DOHH2 (cell line): ENCODE results near the gene MIEN1.

Experiments
- H3F3A ChIP-seq: fragments of 200-600 bp; sonication (generic), shearing (Covaris generic); 2 replicates; pipeline ENCODE4 v1.6.0; 2016; ENCODE audit warnings: antibody characterized with exemption, mild to moderate bottlenecking; ENCODE audit not compliant: control insufficient read depth, insufficient read depth
- H3K27ac ChIP-seq: fragments of 200-600 bp; sonication (generic); 2 replicates; pipeline ENCODE4 v1.5.1; 2014; ENCODE audit warnings: low read depth, mild to moderate bottlenecking, low read length, moderate library complexity
- H3K27me3 ChIP-seq: fragments of 200-600 bp; sonication (generic); 2 replicates; pipeline ENCODE4 v1.6.1; 2014; ENCODE audit warnings: mild to moderate bottlenecking, low read length, mixed read lengths; ENCODE audit not compliant: control insufficient read depth
- H3K36me3 ChIP-seq: fragments of 200-600 bp; sonication (generic); 2 replicates; pipeline ENCODE4 v1.6.1; 2014; ENCODE audit warnings: mild to moderate bottlenecking, low read length, moderate library complexity, mixed read lengths; ENCODE audit not compliant: control insufficient read depth
- H3K4me1 ChIP-seq: fragments of 200-600 bp; sonication (generic); 2 replicates; pipeline ENCODE4 v1.6.1; 2014; ENCODE audit warnings: mild to moderate bottlenecking, low read length, mixed read lengths; ENCODE audit not compliant: control insufficient read depth
- H3K4me2 ChIP-seq: fragments of 200-600 bp; sonication (generic); 2 replicates; pipeline ENCODE4 v1.6.0; 2014; ENCODE audit warnings: mild to moderate bottlenecking, low read length, moderate library complexity
- H3K4me3 ChIP-seq: fragments of 200-600 bp; sonication (generic); 2 replicates; pipeline ENCODE4 v1.5.1; 2014; ENCODE audit warnings: mild to moderate bottlenecking, low read length, mixed read lengths
- H3K79me2 ChIP-seq: fragments of 200-600 bp; sonication (generic); 2 replicates; pipeline ENCODE4 v1.6.1; 2014; ENCODE audit warnings: mild to moderate bottlenecking, low read length, mixed read lengths; ENCODE audit not compliant: control insufficient read depth
- H3K9me2 ChIP-seq: fragments of 200-600 bp; sonication (generic); replicated peaks from 2 replicates; pipeline ENCODE4 v1.6.1; 2014; ENCODE audit warnings: mild to moderate bottlenecking, low read length, mixed read lengths; ENCODE audit not compliant: control insufficient read depth
- H3K9me3 ChIP-seq: fragments of 200-600 bp; sonication (generic); 2 replicates; pipeline ENCODE4 v1.6.1; 2014; ENCODE audit warnings: antibody characterized with exemption, low read length, mixed read lengths; ENCODE audit not compliant: control insufficient read depth, insufficient read depth
- H4K20me1 ChIP-seq: fragments of 200-600 bp; sonication (generic); 2 replicates; pipeline ENCODE4 v1.6.0; 2014; ENCODE audit warnings: low read depth, mild to moderate bottlenecking, antibody characterized with exemption, low read length, moderate library complexity; ENCODE audit not compliant: control insufficient read depth, insufficient read depth
- EZH2phosphoT487 ChIP-seq: fragments of 200-600 bp; sonication (generic); IDR thresholded peaks from 2 replicates; pipeline ENCODE4 v1.6.1; 2017; ENCODE audit warnings: borderline replicate concordance, mild to moderate bottlenecking, antibody characterized with exemption, low read length, moderate library complexity, mixed read lengths
- TF ChIP-seq, protein P1 (sequence below): fragments of 200-600 bp; sonication (generic); IDR thresholded peaks from one replicate; pipeline ENCODE4 v1.5.1; 2014; ENCODE audit warnings: antibody characterized with exemption, mild to moderate bottlenecking, low read depth, low read length; ENCODE audit not compliant: poor library complexity, severe bottlenecking

MIEN1 gene

DNA sequence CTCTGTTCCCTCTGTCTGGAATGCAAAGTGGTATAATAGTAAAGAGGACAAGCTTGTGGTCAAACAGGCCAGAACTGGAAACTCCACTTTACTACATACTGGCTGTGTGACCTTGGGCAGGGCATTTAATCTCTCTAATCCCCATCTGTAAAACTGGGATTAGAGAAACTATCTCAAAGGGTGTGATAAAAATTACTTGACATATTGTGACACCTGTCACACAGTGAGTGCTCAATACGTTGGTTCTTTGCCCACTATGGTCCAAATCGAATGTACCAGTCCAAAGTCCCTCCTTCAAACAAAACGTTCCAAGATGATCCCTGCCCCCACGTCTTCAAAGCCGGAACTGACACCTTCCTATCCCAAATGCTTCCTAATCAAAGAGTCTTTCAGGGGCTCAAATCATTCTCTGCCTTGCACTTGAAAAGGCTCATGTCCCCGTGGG lies 43.2 kb downstream of the MIEN1 start:
- H3K36me3 ChIP-seq = no peaks in the 10 kb centered on the region
- TF ChIP-seq, protein P1, sequence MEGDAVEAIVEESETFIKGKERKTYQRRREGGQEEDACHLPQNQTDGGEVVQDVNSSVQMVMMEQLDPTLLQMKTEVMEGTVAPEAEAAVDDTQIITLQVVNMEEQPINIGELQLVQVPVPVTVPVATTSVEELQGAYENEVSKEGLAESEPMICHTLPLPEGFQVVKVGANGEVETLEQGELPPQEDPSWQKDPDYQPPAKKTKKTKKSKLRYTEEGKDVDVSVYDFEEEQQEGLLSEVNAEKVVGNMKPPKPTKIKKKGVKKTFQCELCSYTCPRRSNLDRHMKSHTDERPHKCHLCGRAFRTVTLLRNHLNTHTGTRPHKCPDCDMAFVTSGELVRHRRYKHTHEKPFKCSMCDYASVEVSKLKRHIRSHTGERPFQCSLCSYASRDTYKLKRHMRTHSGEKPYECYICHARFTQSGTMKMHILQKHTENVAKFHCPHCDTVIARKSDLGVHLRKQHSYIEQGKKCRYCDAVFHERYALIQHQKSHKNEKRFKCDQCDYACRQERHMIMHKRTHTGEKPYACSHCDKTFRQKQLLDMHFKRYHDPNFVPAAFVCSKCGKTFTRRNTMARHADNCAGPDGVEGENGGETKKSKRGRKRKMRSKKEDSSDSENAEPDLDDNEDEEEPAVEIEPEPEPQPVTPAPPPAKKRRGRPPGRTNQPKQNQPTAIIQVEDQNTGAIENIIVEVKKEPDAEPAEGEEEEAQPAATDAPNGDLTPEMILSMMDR = no peak
- TF ChIP-seq EZH2phosphoT487 = no peak
- H3K27me3 ChIP-seq = no peaks in the 10 kb centered on the region
- H3K79me2 ChIP-seq = peaks cover 3% of the 10 kb centered on the region; the same call in 1 of the 2 replicates
- H3K27ac ChIP-seq = peak overlapping the region; percentile 74
- H3K9me2 ChIP-seq = no peaks in the 10 kb centered on the region
- peak overlapping the region; percentile 87 for H3K4me2 ChIP-seq
- H4K20me1 ChIP-seq = no peaks in the 10 kb centered on the region
- peaks cover 9% of the 10 kb centered on the region for H3F3A ChIP-seq
- H3K4me3 ChIP-seq = peak overlapping the region; percentile 80
- peaks cover 19% of the 10 kb centered on the region for H3K4me1 ChIP-seq
- H3K9me3 ChIP-seq = no peaks in the 10 kb centered on the region

DNA sequence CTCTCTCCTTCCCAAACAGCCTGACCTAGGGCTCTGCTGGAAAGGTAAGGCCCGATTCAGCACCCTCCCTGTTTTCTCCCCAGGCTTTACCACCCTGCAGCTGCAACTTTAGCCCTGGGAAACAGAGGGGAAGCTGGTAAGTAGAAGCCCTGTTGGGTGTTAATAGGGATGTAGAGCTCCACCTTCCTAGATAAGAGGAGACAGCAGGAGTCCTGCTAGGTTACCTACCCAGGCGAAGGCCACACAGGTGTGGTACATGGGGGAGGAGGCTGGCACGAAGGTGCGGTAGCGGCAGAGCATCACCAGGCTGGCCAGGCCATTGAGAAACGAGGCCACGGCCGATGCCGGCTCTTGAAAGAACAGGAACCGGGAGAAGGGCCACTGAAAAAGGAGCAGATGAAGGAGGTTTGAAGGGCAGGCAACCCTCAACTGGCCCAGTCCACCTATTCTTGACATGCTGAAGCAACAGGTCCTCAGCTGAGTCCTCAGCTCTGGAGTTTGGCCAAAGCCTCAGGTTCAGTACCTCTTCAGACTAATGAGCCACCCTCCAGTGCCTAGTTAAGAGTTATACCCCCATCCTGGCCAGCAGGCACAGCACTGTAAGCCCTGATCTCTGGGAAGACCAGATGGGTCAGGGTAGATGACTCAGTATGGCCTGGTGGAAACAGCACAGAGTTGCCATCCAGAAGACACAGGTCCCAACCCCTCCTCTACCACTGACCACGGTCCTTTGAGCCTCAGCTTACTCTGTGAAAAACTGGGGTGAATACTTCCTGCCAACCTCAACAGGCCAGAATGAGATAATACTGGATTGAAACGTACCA lies 45.8 kb downstream of the MIEN1 start:
- H3K9me3 ChIP-seq = no peaks in the 10 kb centered on the region
- no peaks in the 10 kb centered on the region for H3K36me3 ChIP-seq
- H3F3A ChIP-seq = peaks cover 9% of the 10 kb centered on the region
- H4K20me1 ChIP-seq = no peaks in the 10 kb centered on the region
- no peaks in the 10 kb centered on the region for H3K9me2 ChIP-seq
- TF ChIP-seq, protein P1 = no peak
- no peak for TF ChIP-seq EZH2phosphoT487
- H3K27ac ChIP-seq = no peak overlapping the region
- H3K4me3 ChIP-seq = no peak overlapping the region
- H3K4me1 ChIP-seq = peaks cover 37% of the 10 kb centered on the region
- no peaks in the 10 kb centered on the region for H3K27me3 ChIP-seq
- H3K4me2 ChIP-seq = no peak overlapping the region
- peaks cover 3% of the 10 kb centered on the region; the same call in 1 of the 2 replicates for H3K79me2 ChIP-seq

DNA sequence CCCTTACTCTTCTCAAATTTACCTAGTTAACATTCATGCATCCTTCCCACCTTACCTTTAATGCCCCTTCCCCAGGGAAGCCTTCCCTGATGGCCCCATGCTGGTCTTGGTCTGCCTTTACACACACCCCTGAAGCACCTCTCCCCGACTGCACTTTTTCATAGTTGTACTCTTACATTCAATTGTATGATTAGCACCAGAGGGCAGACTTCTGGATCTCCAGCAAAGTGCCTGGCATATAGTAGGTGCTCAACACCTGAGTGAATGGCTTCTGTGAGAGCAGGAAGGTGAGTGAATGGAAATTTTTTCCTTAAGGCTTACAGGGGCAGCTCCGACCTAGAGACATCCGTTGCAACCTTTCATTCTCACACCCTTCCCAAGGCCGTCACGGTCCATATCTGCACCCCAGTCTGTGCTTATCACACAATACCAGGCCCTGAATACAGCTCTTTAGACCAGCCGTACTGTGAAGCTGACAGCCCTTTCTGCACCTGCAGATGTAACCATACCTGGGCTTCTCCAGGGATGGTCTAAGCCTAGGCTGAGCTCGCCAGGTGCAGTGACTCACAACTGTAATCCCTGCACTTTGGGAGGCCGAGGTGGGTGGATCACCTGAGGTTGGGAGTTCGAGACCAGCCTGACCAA lies 46.9 kb downstream of the MIEN1 start:
- H3K9me2 ChIP-seq = no peaks in the 10 kb centered on the region
- H4K20me1 ChIP-seq = no peaks in the 10 kb centered on the region
- H3K27ac ChIP-seq = no peak overlapping the region
- H3K9me3 ChIP-seq = no peaks in the 10 kb centered on the region
- peaks cover 40% of the 10 kb centered on the region for H3K4me1 ChIP-seq
- no peak overlapping the region for H3K4me3 ChIP-seq
- H3F3A ChIP-seq = peaks cover 9% of the 10 kb centered on the region
- H3K79me2 ChIP-seq = no peaks in the 10 kb centered on the region
- H3K36me3 ChIP-seq = no peaks in the 10 kb centered on the region
- no peaks in the 10 kb centered on the region for H3K27me3 ChIP-seq
- no peak overlapping the region for H3K4me2 ChIP-seq
- TF ChIP-seq, protein P1 = no peak
- TF ChIP-seq EZH2phosphoT487 = no peak
